Breast epithelium (tissue), 4 donors: Measurements from ENCODE around the gene HIVEP3. TPM values are rescaled to one million over a fixed set of nuclear protein-coding genes. Genes with fewer than 3 reads are reported as not detected.

Source experiments
- DNase-seq, 2 donors: peaks; one replicate each; pipeline ENCODE4 v3.0.0-alpha.2; 2019; ENCODE audit warnings: low spot score in 2 of 2
- H3K27ac ChIP-seq, 2 donors: fragments of 200-600 bp; sonication (generic) in 1 of 2; one replicate each; pipeline ENCODE4 v1.5.1; 2016 to 2019; ENCODE audit warnings: mild to moderate bottlenecking in 1 of 2
- H3K27me3 ChIP-seq, 2 donors: fragments of 200-600 bp; sonication (generic) in 1 of 2; one replicate each; pipeline versions ENCODE4 v1.5.1 to v1.6.0; 2017 to 2019; ENCODE audit warnings: control low read depth in 1 of 2, mild to moderate bottlenecking in 1 of 2
- H3K36me3 ChIP-seq: fragments of 200-600 bp; one replicate; pipeline ENCODE4 v1.5.1; 2019
- H3K4me1 ChIP-seq, 2 donors: fragments of 200-600 bp; sonication (generic); one replicate each; pipeline ENCODE4 v1.5.1; 2016 to 2019; ENCODE audit warnings: control low read depth in 1 of 2
- H3K4me3 ChIP-seq, 3 donors: fragments of 200-600 bp; sonication (generic); 1 replicate in 2 of 3; 2 replicates in 1 of 3; pipeline ENCODE4 v1.5.1; 2016 to 2019; ENCODE audit warnings: mild to moderate bottlenecking in 3 of 3, moderate library complexity in 2 of 3
- H3K9me3 ChIP-seq, 2 donors: fragments of 200-600 bp; sonication (generic) in 1 of 2; one replicate each; pipeline ENCODE4 v1.5.1; 2016 to 2019; ENCODE audit warnings: control low read depth in 1 of 2
- POLR2A ChIP-seq: fragments of 450-650 bp; IDR thresholded peaks from one replicate; pipeline ENCODE4 v1.6.1; 2016; ENCODE audit warnings: antibody characterized with exemption, mild to moderate bottlenecking, moderate library complexity
- POLR2AphosphoS5 ChIP-seq, 3 donors: sonication (generic); formaldehyde crosslinking; IDR thresholded peaks; one replicate each; pipeline ENCODE4 v1.6.1; 2017; ENCODE audit warnings: antibody characterized with exemption in 3 of 3
- intact Hi-C: fragments of 100-400 bp; cut with DNase I; formaldehyde crosslinking; loops from one replicate; pipeline ENCODE4 v1.15.1; 2023; ENCODE audit warnings: low total_unique reads
- total RNA-seq, 3 donors: library from RNA; depleted of rRNA; stranded (reverse); fragments of >200 nt; gene quantifications; one replicate each; pipeline ENCODE4 v1.1.0, GENCODE V29; 2016
- TF ChIP-seq, protein P1 (sequence below), 3 donors: fragments of 450-650 bp; IDR thresholded peaks; one replicate each; pipeline ENCODE4 v1.5.1; 2016 to 2017; ENCODE audit warnings: antibody characterized with exemption in 3 of 3, mild to moderate bottlenecking in 3 of 3, moderate library complexity in 3 of 3

HIVEP3 gene
- total RNA-seq, 3 donors from 2014 or later, result 3.5 to 13.5 (median 9.2) TPM

DNA sequence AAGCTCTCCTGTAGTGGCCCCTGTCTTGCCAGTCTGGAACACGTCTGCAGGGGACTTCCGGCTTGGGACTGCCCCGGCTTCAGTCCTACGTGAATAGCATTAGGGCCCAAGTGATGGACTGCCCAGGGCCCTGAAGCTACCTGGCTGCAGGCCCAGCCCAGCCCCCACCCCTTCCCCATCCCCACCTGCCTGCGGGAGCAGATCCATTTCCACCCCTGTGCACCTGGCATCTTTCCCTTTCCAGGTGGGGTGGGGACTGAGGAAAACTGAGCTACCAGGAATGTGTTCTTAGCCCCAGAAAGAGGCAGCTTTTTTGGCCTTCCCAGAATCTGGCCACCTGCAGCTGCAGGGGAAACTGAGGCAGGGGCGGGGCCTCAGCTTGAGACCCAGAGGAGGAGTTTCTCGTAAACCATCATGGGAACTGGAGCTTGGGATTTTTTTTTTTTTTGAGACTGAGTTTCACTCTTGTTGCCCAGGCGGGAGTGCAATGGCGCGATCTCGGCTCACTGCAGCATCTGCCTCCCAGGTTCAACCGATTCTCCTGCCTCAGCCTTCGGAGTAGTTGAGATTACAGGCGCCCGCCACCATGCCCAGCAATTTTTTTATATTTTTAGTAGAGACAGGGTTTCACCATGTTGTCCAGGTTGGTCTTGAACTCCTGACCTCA is 437.5 kb downstream of the HIVEP3 start:
- Histone ChIP-seq H3K4me3 (no peak overlapping the region), H3K27me3 (no peaks in the 10 kb centered on the region), H3K9me3 (no peaks in the 10 kb centered on the region), H3K4me1 (peaks cover 9 to 50% of the 10 kb centered on the region in 2 donors), H3K36me3 (no peaks in the 10 kb centered on the region), H3K27ac (no peak overlapping the region)
- TF ChIP-seq POLR2A (no peak), POLR2AphosphoS5 (IDR thresholded peaks at IDR 0.05) (no peak)
- no peak for DNase-seq
- intact Hi-C loops, result no loop called here

DNA sequence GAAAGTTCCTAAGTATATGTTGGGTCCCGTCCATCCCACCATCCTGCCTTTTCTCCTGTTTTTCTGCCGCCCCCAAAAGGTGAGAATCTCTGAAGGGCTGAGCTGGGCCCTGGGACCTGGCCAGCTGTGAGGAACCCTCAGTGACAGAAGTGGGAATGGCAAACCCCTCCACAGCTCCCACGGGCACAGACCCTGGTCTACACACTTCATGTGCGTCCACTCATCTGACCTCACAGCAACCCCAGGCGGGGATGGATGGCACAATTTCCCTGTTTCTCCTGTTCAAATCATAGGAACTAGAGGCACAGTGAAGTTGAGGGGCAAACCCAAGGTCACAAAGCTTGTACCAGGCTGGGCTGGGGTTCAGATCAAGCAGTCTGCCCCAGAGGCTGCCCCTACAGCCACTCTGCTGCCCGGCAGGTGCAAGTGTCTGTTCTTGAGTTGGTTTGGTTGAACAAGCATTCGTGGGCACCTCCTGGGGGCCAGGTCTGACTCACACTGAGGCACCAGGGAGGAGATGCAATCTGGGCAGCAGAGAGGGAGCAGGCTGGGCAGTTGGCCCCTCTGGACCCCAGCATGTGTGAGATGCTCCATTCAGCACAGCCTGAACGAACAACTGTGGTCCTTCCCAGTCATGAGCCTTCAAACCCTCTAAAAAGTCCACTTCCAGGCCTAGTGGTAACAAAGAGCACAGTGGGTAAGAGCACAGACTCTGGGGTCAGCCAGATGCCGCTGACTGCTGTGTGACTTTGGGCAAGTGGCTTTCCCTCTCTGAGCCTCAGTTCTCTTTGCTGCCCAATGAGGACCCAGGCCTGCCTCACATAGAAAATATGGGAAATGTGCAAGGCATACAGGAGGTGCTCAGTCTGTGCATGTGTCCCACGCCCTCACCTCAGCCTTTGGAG is 438.3 kb downstream of the HIVEP3 start:
- DNase-seq, result no peak
- Histone ChIP-seq H3K4me1 (peaks cover 9 to 53% of the 10 kb centered on the region in 2 donors), H3K36me3 (no peaks in the 10 kb centered on the region), H3K27ac (no peak overlapping the region), H3K4me3 (no peak overlapping the region), H3K27me3 (no peaks in the 10 kb centered on the region), H3K9me3 (no peaks in the 10 kb centered on the region)
- intact Hi-C loops, result no loop called here
- TF ChIP-seq POLR2A (no peak), POLR2AphosphoS5 (IDR thresholded peaks at IDR 0.05) (no peak)
- TF ChIP-seq, protein P1, sequence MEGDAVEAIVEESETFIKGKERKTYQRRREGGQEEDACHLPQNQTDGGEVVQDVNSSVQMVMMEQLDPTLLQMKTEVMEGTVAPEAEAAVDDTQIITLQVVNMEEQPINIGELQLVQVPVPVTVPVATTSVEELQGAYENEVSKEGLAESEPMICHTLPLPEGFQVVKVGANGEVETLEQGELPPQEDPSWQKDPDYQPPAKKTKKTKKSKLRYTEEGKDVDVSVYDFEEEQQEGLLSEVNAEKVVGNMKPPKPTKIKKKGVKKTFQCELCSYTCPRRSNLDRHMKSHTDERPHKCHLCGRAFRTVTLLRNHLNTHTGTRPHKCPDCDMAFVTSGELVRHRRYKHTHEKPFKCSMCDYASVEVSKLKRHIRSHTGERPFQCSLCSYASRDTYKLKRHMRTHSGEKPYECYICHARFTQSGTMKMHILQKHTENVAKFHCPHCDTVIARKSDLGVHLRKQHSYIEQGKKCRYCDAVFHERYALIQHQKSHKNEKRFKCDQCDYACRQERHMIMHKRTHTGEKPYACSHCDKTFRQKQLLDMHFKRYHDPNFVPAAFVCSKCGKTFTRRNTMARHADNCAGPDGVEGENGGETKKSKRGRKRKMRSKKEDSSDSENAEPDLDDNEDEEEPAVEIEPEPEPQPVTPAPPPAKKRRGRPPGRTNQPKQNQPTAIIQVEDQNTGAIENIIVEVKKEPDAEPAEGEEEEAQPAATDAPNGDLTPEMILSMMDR (IDR thresholded peaks at IDR 0.05), result no peak

DNA sequence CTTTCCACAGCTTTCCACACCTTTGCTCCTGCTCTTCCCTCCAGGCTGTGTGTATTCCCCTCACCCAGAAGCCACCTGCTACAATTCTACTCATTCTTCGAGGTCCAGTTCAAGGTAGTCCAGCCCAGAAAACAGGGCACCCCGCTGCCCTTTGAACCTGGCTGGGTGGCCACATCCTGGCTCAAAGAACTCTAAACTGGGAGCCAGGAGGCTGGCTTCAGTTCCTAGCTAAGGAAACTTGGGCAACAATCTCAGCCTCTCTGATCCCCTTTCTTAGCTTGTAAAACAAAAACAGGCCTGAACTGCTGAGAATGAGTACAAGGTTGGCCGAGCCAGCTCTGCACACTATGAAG is 438.9 kb downstream of the HIVEP3 start:
- H3K4me1 ChIP-seq, result peaks cover 9 to 53% of the 10 kb centered on the region in 2 donors
- no peaks in the 10 kb centered on the region for H3K9me3 ChIP-seq
- TF ChIP-seq POLR2A, result no peak
- TF ChIP-seq, protein P1 (IDR thresholded peaks at IDR 0.05), result no peak
- TF ChIP-seq POLR2AphosphoS5 (IDR thresholded peaks at IDR 0.05), result no peak
- H3K27me3 ChIP-seq, result no peaks in the 10 kb centered on the region
- DNase-seq, result no peak
- no peak overlapping the region for H3K27ac ChIP-seq
- no peaks in the 10 kb centered on the region for H3K36me3 ChIP-seq
- H3K4me3 ChIP-seq, result no peak overlapping the region
- intact Hi-C loops, result loop anchor here (1.0 kb wide), 1 partner anchor 25 kb away; no protein-coding TSS in a partner anchor

DNA sequence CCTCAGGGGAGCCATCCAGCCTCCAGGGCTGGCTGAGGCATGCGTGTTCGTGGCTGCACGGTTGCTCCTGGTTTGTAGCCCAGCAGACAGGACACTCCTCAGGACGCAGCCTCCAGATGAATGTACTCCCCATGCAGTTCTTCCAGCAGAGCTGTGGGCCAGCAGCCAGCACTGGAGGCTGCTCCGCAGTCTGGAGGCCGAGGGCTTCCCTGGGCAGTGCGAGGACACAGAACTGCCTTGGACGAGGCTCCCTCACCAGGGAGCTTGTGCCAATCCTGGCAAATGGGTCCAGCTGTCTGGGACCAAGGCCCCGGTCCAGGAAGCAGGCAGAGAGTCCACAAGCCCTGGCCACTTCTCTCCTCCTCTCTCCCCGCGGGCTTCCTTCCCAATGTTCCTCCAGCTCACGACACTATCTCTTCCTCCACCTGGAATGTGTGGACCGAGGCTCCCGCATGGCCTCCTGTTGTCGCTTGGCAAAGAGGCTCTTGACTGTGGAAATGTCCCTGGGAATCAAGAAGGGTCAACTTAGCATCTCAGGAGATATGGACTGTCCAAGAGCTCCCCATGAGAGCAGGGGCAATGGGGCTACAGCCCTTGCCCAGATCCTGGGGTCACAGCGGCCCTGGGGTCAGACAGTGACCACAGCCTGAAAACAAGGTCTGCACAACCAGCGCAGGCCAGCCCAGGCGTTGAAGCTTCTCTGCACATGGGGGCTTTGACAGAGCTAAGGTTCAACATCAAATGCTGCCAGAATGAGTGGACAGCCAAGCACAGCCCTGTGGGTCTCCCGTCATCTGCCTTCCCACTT is 439.5 kb downstream of the HIVEP3 start:
- Histone ChIP-seq H3K27me3 (no peaks in the 10 kb centered on the region), H3K4me1 (peaks cover 9 to 53% of the 10 kb centered on the region in 2 donors), H3K36me3 (no peaks in the 10 kb centered on the region), H3K27ac (no peak overlapping the region), H3K4me3 (no peak overlapping the region), H3K9me3 (no peaks in the 10 kb centered on the region)
- TF ChIP-seq POLR2A (no peak), POLR2AphosphoS5 (IDR thresholded peaks at IDR 0.05) (no peak)
- TF ChIP-seq, protein P1 (IDR thresholded peaks at IDR 0.05), result no peak
- intact Hi-C loops, result loop anchor here (1.0 kb wide), 1 partner anchor 25 kb away; no protein-coding TSS in a partner anchor
- no peak for DNase-seq

DNA sequence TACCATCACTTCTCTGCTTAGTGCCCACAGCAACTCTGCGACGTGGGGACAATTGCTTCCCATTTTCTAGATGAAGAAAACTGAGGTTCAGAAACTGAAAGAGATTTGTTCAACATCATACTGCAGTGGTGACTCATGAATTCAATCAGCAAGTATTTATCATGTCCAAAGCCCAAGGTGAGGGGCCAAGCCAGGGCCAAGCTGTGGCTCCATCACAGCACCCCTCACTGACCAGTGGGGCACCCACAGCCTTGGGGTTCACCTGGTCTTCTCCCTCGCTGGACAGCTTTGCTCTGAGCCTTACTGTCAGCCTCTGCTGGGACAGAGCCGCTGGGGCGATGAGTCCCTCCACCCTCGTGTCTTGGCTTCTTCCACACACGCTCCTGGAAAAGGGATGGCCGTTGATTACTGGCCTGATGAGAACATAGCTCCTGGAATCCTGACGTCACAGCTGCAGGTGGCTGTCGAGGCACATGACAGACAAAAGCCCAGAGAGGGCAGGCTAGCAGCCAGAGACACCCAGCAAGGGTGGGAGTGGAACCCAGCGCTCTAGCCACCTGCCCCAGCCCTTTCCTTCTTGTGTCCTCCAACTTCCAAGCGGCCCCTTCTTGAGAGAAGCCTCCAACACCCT is 440.5 kb downstream of the HIVEP3 start:
- no peak for DNase-seq
- H3K4me3 ChIP-seq, result no peak overlapping the region
- peaks cover 9 to 50% of the 10 kb centered on the region in 2 donors for H3K4me1 ChIP-seq
- TF ChIP-seq POLR2A (no peak), POLR2AphosphoS5 (IDR thresholded peaks at IDR 0.05) (no peak)
- TF ChIP-seq, protein P1 (IDR thresholded peaks at IDR 0.05), result no peak
- no peaks in the 10 kb centered on the region for H3K9me3 ChIP-seq
- H3K36me3 ChIP-seq, result no peaks in the 10 kb centered on the region
- no peaks in the 10 kb centered on the region for H3K27me3 ChIP-seq
- intact Hi-C loops, result no loop called here
- no peak overlapping the region for H3K27ac ChIP-seq
